ENCODE data around the gene NUP50.

The NUP50 gene

DNA sequence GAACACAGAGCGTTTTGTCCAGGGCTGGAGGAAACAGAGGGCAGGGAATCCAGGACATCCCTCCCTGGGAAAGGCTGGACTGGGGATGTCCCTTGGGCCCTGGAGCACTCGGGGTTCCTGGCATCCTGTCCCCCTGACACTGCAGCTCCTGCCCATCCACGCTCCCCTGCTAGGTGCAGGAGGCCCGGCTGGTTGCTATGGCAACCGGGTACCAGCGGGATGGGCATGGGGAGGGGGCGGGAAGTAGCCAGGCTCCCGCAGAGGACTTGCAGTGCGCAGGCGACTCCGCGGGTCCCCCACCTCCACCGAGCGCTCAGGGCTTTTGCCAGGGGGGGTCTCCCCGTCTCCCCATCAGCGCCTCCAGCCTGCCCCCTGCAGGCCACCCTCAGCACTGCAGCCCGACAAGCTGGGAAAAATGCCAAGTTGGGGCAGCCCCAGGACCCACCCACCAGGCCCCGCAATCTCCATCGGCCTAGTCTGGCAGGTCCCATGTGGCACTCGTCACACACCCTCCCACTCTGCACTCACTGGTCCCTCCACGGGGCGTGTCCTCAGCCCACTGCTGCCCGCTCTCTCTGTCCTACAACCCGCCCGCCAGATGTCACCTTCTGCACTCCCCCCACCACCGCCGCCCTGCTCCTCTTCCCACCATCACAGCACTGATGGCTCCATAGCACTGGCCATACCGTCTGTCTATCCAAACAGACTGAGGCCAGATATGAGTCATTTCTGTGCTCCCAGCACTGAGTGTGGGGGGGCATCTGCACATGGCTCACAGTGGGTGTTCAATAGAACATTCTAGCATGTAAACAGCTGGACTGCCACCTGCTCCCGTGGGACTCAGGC, 45.5 kb downstream of the NUP50 start:
- TF ChIP-seq, protein P1, sequence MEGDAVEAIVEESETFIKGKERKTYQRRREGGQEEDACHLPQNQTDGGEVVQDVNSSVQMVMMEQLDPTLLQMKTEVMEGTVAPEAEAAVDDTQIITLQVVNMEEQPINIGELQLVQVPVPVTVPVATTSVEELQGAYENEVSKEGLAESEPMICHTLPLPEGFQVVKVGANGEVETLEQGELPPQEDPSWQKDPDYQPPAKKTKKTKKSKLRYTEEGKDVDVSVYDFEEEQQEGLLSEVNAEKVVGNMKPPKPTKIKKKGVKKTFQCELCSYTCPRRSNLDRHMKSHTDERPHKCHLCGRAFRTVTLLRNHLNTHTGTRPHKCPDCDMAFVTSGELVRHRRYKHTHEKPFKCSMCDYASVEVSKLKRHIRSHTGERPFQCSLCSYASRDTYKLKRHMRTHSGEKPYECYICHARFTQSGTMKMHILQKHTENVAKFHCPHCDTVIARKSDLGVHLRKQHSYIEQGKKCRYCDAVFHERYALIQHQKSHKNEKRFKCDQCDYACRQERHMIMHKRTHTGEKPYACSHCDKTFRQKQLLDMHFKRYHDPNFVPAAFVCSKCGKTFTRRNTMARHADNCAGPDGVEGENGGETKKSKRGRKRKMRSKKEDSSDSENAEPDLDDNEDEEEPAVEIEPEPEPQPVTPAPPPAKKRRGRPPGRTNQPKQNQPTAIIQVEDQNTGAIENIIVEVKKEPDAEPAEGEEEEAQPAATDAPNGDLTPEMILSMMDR (IDR thresholded peaks at IDR 0.05; ENCODE audit: low read depth, low read length): peak; percentile 88
- peak; percentile 34 for DNase-seq
- H3K9me3 ChIP-seq (ENCODE audit: severe bottlenecking): no peaks in the 10 kb centered on the region
- no peaks in the 10 kb centered on the region for H3K27me3 ChIP-seq (ENCODE audit: insufficient read depth, low read depth, severe bottlenecking)
- H3K4me3 ChIP-seq (ENCODE audit: low read depth, low read length): no peak overlapping the region
- H3K36me3 ChIP-seq: peaks cover 3% of the 10 kb centered on the region; the same call in 1 of the 2 replicates
- no peak overlapping the region for H3K27ac ChIP-seq

DNA sequence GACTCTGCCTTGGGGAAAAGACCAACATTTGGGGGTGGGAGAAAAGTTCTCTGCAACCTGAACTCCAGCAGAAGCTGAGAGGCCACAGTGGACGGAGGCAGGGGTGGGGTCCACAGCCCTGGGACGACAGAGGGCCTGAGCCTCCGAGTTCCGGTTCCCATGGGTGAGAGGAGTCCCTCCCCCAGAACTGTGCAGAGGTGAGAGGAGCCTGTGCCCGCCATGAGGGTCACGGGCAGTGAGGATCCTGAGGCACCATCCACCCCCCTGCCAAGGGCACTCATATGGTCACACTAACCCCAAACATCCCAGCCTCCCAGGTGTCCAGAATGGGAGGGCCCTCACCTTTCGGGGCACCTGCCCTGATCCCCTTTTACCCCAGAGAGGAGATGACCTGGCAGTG, 46.4 kb downstream of the NUP50 start:
- Histone ChIP-seq H3K4me3 (ENCODE audit: low read depth, low read length) (no peak overlapping the region), H3K27me3 (ENCODE audit: insufficient read depth, low read depth, severe bottlenecking) (no peaks in the 10 kb centered on the region), H3K36me3 (no peaks in the 10 kb centered on the region), H3K9me3 (ENCODE audit: severe bottlenecking) (no peaks in the 10 kb centered on the region), H3K27ac (no peak overlapping the region)
- TF ChIP-seq, protein P1 (IDR thresholded peaks at IDR 0.05; ENCODE audit: low read depth, low read length): no peak
- DNase-seq: no peak

DNA sequence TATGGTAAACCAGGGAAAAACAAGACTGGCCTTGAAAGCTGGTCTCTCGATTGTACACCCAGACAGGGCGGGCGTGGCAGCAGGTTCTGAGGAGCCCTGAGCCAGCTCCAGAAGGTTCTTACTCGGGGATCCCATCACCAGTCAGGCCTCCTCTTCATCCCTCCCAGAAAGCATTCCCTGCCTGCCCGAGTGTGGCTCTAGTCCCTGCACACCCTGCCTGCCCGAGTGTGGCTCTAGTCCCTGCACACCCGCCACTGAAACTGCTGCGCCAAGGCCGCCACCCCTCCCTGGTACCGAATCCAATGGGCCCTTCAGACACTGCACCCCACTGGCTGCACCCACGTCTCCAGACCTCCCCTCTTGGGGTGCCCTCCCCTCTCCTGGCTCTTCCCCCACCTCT, 46.9 kb downstream of the NUP50 start:
- TF ChIP-seq, protein P1 (IDR thresholded peaks at IDR 0.05; ENCODE audit: low read depth, low read length): no peak
- Histone ChIP-seq H3K27me3 (ENCODE audit: insufficient read depth, low read depth, severe bottlenecking) (no peaks in the 10 kb centered on the region), H3K4me3 (ENCODE audit: low read depth, low read length) (no peak overlapping the region), H3K36me3 (no peaks in the 10 kb centered on the region), H3K9me3 (ENCODE audit: severe bottlenecking) (no peaks in the 10 kb centered on the region), H3K27ac (no peak overlapping the region)
- DNase-seq: no peak

DNA sequence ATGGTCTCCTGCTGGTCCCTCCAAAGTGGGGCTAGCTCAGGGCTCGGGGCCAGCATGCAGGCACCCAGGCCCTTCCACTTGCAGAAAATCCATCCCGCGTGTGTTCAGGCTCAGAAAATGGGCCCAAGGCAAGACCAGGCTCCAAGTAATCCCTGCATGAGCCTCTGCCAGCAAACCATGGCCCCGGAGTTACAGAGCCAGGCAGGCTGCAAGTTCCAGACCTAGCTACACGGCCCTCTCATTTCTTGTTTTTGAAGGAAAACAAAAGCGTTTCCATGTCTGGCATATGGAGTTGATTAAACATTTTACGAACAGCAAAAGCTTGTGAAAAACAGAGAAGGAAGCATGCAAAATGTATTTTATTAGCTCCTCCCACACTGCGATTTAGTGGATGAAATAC, 47.3 kb downstream of the NUP50 start:
- Histone ChIP-seq H3K36me3 (no peaks in the 10 kb centered on the region), H3K9me3 (ENCODE audit: severe bottlenecking) (no peaks in the 10 kb centered on the region), H3K27ac (no peak overlapping the region), H3K4me3 (ENCODE audit: low read depth, low read length) (no peak overlapping the region), H3K27me3 (ENCODE audit: insufficient read depth, low read depth, severe bottlenecking) (no peaks in the 10 kb centered on the region)
- TF ChIP-seq, protein P1 (IDR thresholded peaks at IDR 0.05; ENCODE audit: low read depth, low read length): no peak
- no peak for DNase-seq

DNA sequence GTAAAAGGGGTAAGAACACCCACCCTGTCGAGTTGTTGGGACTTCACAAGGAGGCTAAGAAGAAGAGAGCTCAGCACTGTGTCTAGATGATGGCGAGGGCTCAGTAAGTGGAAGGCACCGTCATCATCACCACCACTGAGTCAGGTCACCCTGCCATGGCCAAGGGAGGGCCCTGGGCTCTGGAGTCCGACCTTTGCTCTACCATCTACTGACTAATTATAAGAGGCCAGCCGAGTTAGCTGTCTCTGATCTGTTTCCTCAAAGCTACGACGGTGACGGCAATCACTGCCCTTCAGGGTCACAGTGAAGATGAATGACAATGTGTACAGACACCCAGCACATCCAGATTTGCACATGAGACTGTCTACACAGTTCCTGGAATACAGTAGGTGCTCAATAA, 47.7 kb downstream of the NUP50 start:
- Histone ChIP-seq H3K27ac (no peak overlapping the region), H3K27me3 (ENCODE audit: insufficient read depth, low read depth, severe bottlenecking) (no peaks in the 10 kb centered on the region), H3K9me3 (ENCODE audit: severe bottlenecking) (no peaks in the 10 kb centered on the region), H3K4me3 (ENCODE audit: low read depth, low read length) (no peak overlapping the region), H3K36me3 (no peaks in the 10 kb centered on the region)
- DNase-seq: no peak
- TF ChIP-seq, protein P1 (IDR thresholded peaks at IDR 0.05; ENCODE audit: low read depth, low read length): no peak

Measured in WERI-Rb-1 (cell line).